Measurements from ENCODE around the gene RIMBP3C. TPM values are rescaled to one million over a fixed set of nuclear protein-coding genes. Genes with fewer than 3 reads are reported as not detected.
"Not testable (repeated sequence)": the region's sequence is repeated elsewhere in the genome, so short reads cannot be mapped to it uniquely, and the experiment has no call there.

The RIMBP3C gene
- polyA plus RNA-seq, 10 donors: 0.24 to 0.88 (median 0.40) TPM

DNA sequence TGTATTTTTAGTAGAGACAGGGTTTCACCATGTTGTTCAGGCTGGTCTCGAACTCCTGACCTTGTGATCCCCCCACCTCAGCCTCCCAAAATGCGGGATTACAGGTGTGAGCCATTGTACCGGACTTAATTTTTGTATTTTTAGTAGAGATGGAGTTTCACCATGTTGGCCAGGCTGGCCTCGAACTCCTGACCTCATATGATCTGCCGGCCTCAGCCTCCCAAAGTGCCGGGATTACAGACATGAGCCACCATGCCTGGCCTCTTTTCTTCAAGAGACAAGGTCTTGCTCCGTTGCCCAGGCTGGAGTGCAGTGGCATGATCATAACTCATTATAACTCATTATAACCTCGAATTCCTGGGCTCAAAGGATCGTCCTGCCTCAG is 29.4 kb upstream of the RIMBP3C start:
- not testable (repeated sequence) for DNase-seq

DNA sequence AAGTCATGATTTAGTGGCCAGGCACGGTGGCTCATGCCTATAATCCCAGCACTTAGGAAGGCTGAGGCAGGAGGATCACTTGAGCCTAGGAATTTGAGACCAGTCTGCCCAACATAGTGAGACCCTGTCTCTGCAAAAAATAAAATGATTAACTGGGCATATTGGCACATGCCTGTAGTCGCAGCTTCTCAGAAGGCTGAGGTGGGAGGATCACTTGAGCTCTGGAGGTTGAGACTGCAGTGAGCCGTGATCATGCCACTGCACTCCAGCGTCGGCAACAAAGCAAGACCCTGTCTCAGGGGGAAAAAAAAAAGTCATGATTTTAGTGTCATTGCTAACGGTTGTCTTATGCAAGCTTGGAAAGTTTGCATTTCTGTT is 28.2 kb upstream of the RIMBP3C start:
- DNase-seq: no peak

DNA sequence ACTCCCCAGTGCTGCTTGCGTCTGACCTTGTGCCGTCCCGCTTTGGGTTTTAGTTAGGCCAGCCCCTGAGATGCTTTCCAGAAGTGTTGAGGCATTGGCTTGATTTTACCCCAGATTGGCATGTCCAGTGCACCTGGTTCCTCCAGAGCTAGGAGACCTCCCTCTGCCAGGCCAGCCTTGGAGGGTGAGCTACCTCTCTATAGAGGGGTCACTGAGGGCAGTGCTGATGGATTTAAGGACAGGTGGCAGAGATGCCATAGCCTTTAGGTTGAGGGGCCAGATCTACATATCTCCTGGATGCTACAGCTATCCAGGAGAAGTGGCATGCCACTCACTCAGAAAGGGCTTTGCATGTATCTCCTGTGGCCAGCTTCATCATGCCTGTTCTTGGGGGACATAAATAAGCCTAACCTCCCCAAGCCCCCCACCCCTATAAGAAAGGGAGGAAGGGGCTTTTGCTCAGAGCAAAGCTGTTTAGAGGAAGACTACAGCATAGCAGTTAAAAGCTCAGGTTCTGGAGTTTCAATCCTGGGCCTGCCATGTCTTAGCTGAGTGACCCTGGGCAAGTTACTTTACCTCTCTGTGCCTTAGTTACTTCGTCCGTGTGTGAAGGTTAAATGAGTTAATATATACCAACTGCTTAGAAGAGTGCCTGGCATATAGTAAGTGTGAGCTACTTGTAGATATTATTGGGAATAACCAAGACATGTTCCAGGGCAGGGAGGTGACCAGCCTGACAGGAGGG is 22.7 kb upstream of the RIMBP3C start:
- no peak for DNase-seq

DNA sequence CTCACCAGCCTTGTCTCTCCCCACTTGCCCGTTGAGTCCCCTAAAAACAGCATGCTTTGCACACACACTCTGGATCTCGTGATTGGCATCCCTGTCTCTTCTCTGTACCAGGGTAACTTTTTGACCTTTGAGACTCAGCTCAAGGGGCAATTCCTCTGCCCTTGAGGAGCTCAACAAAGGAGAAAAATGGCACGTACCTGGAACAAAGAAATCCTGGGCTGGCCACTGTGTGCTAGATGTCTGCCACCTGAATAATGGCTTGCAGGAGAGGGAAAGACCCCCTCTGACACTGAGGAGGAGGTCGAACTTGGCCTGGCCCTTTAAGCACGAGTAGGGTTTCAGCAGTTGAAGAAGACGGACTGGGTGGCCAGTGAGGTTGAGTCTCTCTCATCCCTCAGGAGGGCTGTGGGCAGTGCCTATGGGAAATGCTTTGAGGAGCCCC is 22.1 kb upstream of the RIMBP3C start:
- DNase-seq: no peak

DNA sequence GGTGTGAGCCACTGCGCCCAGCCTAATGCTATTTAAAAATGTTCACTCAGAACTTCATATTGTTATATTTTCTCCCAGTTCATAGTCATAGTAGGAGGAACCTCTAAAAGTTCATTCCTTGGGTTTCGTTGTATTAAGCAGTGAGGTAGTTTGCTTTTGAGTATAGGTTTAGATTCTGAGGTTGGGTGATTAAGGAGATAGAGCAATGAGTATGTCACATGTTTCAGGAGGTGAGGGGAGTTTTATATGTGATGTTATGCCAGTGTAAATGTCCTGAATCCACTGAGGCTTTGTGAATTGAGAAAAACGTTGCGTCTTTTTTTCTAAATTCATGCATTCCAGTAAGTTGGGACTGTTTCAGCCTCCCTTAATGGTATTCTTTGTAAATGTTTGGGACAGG is 20.4 kb upstream of the RIMBP3C start:
- no peak for DNase-seq

DNA sequence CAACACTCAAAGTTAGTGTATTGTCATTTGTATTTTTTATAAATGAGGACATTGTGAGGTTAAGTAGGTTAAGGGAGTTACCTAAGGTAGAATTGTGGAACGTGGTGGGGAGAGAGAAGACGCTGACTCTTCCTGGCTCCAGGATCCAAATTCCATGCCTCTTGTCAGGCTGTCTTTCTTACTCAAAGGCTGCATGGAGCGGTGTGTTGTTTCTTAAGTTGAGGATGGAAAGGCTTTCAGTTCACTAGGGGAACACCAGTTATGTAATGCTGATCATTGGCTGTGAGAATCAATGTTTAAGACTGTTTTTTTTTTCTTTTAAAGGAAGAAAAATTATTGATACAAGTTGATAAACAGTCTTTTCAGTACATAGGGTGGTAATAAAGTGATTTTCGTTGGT is 19.1 kb upstream of the RIMBP3C start:
- DNase-seq: no peak

DNA sequence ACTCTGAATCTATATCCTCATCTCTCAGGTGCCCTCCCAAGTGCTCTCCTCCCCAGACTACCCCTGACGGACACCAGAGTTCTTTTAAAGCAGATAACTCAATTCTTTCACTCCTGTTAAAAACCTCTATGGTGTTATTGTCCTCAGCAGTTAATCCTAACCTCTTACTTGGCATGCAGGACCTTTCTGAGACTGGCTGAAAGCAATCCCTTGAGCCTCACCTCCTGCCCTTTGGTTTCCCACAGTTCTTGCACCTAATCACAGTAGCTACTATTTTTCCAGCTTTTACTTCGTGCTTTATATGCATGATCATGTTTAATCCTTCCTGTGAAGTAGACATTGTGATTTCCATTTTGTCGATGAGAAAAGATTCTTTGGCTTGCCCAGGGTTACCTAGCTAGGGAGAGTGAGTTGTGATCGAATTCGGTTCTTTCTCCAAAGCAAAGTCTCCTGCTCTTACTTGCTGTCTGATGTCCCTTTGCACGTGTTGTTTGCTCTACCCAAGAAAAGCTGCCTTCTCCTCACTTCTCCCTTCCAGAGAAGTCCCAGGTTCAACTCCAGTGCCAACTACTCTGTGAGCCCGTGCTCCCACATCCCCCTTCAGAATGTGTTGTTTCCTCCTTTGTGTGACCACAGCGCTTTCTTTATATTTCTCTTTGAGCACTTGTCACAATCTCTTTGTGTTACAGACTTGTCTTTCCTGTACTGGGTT is 18.4 kb upstream of the RIMBP3C start:
- no peak for DNase-seq

DNA sequence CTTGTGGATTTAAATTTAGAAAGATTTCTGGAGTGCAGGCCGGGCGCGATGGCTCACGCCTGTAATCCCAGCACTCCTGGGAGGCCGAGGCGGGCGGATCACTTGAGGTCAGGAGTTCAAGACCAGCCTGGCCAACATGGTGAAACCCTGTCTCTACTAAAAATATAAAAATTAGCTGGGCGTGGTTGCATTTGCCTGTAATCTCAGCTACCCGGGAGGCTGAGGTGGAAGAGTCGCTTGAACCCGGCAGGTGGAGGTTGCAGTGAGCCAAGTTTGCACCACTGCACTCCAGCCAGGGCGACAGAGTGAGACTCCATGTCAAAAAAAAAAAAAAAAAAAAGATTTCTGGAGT is 17.8 kb upstream of the RIMBP3C start:
- DNase-seq: not testable (repeated sequence)

DNA sequence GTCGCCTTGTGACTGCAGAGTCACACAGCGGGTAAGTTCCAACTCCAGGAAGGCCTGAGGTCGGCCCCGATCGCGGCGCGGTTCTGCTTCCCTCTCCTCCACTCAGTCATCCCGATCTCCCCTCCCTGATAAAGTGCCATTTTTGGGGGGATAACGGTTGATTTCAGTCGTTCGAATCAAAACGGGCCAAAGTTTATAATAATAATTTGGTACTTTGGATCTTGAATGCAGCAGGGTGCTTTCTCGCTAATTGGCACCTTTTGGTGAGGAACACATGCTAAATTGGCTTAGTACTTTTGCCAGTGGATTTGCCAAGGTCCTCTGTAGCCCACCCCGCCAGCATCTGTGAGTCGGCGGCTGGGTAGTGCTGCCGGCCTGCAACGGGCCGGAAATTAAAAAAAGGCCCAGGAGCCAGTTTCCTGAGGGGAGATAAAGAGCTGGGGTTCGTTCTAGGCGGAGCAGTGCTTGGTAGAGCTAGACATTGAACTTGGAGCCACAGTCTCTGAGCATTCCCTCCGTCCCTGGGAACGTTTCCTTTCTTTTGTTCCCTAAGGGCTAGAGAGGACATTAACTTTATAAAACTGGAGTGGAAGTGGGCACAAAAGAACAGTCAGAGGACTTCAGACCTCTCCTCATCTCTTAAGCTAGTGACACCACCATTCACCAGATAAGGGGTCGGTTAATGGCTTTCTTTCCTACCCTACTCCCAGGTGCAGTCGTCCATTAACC is 17.2 kb upstream of the RIMBP3C start:
- peak in 2 of 3 donors; percentile 8 to 40 for DNase-seq

DNA sequence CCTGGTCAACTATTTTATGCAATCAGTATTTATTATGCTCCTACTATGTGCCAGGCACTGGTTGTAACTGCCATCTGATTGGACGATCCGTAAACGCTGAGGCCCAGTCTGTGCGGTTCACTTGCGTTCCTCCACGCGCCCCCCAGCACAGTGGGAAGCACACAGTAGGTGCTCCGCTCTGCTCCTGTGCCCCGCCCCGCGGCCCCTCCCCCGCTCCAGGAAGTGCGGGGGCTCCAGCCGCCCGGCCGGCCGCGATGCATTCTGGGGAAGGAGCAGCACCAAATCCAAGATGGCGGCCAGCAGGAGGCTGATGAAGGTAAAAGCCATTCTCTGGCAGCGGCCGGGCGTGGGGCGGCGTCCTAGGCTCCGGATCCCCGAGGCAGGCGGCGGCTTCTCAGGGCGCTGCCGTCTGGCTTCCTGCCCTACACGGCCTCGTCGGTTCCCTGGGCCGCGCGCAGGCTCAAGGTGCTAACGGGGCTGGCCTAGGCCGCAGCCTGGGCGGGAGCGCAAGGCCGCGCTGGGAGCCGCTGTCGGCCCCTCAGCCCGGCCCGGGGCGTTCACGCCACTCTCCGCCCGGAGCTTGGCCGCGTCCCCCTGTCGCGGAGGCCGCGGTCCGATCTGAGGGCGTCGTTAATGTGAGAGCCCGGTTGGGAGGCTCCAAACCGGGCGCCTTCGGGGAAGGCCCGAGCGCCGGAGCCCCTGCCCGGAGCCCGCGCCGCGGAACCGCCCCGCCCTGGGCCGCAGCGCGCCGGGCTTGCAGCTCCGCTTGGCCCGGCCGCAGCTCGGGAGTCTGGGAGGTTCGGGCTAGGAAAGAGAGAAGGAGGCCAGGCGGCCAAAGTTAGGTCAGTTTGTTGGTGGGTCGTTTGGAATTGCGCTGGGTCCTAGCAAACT is 16.4 kb upstream of the RIMBP3C start, which contains the start of gene UBE2L3:
UBE2L3 (plus strand) TSS at position 259 of the 891 bp plus-strand sequence; CDS start at position 290, 31 bp downstream.
- DNase-seq: peak; percentile 73 to 96 (median 87)

DNA sequence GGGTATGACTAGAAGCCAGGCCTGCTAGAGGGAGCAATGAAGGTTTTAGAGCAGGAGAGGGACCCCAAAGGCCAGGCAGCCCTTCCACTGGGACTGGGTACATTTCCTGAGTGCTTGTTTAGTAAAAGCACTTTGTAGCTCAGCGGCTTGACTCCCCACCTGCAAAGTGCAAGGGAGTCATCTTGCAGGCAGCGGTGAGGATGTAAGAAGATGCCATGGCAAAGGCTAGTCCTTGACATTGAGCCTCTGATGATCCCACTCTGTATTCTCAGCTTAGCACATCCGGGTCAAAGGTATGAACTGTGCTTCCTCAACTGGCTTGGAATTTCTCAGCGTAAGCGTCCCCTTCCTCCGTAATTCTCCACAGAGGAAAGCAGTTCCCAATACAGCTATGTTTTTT is 13.2 kb upstream of the RIMBP3C start:
- DNase-seq: no peak

DNA sequence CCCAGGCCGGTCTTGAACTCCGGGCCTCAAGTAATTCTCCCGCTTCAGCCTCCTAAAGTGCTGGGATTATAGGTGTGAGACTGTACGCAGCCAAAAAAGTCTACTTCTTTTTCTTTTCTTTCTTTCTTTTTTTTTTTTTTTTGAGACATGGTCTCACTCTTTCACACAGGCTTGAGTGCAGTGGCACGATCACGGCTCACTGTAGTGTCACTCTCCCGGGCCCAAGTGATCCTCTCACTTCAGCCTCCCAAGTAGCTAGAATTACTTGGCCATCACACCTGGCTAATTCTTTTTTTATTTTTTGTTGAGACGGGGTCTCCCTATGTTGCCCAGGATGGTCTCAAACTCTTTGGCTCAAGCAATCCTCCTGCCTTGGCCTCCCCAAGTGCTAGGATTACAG is 12.7 kb upstream of the RIMBP3C start:
- DNase-seq: no peak

DNA sequence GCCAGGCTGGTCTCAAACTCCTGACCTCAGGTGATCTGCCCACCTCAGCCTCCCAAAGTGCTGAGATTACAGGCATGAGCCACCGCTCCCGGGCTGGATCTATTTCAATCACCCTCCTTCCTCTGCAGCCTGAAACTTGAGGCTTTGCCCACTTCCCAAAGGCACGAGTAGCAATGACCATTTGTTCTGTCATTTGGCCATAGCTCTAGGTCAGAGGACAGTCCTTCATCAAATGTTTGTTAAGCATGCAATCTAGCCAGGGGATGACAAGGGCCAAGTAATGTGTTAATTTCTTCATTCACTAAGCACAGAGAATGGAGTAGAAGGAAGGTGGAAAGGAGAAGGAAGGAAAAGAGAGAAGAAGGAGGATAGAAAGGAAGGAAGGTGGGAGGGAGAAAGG is 9.4 kb upstream of the RIMBP3C start:
- DNase-seq: not testable (repeated sequence)

DNA sequence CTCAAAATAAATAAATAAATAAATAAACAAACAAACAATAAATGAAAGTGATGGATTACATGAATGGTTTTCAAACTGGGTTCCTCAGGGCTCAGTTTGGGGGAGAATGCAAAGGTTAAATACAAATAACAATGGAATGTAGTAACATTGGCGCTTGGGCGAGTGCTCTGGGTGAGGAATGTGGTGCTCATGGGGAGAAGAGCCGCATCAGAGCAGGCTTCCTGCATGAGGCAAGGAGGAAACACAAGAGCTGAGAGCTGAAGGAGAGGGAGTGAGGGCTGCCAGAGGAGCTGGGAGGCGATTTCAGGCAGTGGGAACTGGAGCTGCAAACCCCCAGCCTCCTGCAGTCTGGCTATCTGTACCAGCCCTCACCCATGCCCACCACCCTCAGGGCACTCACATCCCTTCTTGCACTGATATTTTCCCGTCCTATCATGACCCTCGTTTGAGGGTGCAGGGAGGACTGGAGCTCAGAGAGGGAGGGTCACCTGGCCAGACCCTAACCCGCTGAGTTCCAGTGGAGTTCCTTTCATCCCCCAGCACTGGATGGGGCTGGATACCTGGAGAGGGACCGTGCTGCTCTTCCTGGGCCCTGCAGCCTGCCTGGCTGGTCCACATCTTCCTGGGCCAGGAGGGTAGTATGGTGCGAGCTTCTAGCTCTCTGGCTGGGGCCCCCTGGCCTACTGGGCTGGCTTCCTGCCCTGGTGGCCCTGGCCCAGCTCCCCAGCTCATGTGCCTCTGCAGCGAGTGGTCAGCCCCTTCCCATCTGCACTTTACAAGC is 8.3 kb upstream of the RIMBP3C start:
- not testable (repeated sequence) for DNase-seq

DNA sequence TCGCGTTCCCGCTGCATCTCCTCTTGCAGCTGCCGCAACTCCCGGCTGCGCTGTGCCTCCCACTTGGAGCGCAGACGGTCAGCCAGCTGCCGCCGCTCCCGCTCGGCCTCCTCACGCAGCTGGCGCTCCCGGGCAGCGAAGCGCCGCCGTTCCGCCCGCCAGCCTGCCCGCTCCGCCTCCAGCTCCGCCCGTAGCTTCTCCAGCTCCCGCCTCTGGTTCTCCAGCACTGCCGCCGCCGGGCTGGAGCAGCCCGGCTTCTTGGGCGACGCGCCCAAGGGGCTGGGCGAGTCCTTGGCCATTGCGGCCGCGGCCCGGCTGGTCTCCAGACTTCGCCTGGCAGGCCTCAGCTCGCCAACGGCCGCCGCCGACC is 598 bp downstream of the RIMBP3C start:
- DNase-seq: not testable (repeated sequence)

DNA sequence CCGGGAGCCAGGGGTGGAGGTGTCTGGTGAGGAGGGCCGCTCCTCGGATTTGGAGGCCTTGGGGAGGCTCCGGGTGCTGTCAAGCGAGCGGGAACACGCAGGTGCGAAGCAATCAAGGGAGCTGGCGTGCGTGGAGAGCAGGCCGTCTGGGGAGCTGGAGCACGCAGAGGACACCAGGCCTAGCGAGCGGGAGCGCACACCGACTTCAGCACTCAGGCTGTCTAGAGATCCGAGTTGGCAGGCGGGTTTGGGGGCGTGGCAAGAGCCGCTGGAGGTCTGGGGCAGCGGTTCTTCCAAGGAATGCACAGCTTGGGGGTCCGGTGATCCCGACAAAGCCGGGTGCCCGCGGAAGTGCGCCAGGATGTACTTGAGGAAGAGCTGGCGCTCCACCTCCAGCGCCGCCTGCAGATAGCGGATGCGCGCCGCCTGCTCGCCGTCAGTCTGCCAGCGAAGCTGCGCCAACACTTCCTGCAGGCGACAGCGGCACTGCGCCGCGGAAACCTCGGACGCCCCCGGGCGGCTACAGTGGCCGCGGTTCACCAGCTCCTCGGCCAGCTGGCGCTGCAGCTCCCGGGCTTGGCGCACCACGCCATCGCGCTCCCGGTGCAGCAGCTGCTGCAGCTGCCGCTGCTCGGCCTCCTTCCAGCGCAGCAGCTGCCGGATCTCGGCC is 1.1 kb downstream of the RIMBP3C start:
- not testable (repeated sequence) for DNase-seq

DNA sequence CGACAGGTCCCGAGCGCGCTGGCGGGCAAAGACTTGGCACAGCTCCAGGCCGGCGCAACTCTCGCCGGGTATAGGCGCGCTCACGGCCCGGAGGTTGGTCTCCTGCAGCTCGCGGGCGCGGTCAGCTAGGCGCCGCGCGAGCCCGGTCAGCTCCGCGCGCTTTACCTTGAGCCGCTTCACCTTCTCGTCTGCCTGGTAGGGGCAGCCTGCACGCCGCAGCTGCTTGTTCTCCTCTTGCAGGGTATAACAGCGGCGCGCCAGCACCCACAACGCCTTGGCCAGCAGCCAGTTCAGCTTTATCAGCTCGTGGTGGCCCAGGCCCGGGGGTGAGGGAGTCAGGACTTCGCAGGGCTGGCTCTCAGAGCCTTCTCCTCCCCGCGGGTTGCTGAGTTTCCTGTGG is 1.7 kb downstream of the RIMBP3C start:
- not testable (repeated sequence) for DNase-seq

DNA sequence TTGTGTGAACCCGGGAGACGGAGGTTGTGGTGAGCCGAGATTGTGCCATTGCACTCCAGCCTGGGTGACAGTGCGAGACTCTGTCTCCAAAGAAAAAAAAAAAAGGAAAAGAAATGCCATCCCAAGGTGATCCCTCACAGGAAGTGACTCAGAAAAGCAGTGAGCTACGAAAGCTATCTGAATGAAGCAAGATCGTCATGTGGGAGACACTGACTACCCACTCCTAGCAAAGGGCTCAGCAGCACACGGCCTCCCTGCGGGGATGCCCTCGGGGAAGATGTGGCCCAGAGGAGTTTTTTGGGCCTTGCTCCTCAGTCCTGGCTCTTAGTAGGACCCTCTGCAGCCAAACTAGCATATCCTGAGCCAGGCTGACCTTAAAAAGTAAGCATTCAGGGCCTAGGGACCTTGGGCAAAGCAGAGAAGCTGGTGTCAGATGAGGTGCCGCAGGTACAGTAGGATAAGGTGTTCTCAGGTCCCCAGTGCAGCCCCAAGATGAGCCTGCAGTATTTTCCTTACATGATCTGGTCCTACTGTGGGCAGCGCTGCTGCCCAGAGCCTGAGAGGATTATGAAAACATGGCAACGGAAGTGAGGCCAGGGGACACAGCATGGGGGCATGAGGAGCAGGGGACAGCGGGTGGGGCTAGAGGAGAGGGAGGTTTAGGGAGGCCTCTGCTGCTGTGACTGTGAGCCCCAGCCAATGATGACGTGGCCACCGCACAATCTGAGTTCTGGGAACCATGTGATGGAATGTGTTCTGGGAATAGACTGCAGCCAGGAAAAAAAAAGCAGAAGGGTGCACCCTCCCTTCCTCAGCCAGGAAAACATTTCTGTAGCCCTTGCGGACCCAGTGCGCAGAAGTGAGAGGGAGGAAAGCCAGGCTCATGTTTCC is 6.6 kb downstream of the RIMBP3C start:
- DNase-seq: not testable (repeated sequence)

DNA sequence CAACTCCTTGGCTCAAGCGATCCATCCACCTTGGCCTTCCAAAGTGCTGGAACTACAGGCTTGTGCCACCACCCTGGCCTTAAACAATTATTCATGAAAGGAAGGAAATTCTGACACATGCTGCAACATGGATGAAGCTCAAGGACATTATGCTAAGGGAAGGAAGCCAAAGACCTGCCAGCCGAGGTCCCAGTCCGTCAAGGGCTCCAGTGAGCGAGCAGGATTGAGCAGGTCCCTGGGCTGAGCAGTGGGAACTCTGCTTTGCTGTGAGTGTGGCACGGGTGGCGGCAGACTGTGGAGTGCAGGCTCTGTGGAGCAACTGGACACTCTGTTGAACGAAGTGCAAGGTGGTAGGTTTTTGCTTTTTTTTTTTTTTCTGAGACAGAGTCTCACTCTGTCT is 11.4 kb downstream of the RIMBP3C start:
- DNase-seq: not testable (repeated sequence)
